K562 (cell line): Measurements from ENCODE around the gene CCDC27. TPM values are rescaled to one million over a fixed set of nuclear protein-coding genes. Genes with fewer than 3 reads are reported as not detected.
A peak's percentile ranks its signal among the peaks of the same experiment; 100 is the strongest.

Experiments used
- BMI1 ChIP-seq: fragments of 150-350 bp; IDR thresholded peaks from 2 replicates; pipeline ENCODE4 v1.6.1; 2014; ENCODE audit warnings: low read length
- DNMT1 ChIP-seq: fragments of 450-650 bp; IDR thresholded peaks from 2 replicates; pipeline ENCODE4 v1.6.1; 2016; ENCODE audit warnings: antibody characterized with exemption, mild to moderate bottlenecking
- IRF2 ChIP-seq: sonication (generic); formaldehyde crosslinking; IDR thresholded peaks from 2 replicates; pipeline ENCODE4 v1.8.1; 2022; ENCODE audit warnings: mild to moderate bottlenecking, missing genetic modification reagents
- KLF6 ChIP-seq: fragments of 250-450 bp; sonication (Bioruptor Pico); IDR thresholded peaks from 2 replicates; pipeline ENCODE4 v1.4.0; 2020; ENCODE audit warnings: mild to moderate bottlenecking, moderate library complexity, borderline replicate concordance
- RBFOX2 ChIP-seq: fragments of 200-400 bp; formaldehyde crosslinking; IDR thresholded peaks from 2 replicates; pipeline ENCODE4 v1.6.1; 2017; ENCODE audit warnings: low read depth, mild to moderate bottlenecking, low read length, moderate library complexity
- SNIP1 ChIP-seq: fragments of 450-650 bp; IDR thresholded peaks from 2 replicates; pipeline ENCODE4 v1.7.1; 2017; ENCODE audit warnings: low read depth, mild to moderate bottlenecking
- TCFL5 ChIP-seq: fragments of 250-450 bp; sonication (Bioruptor Pico); conservative IDR thresholded peaks from 2 replicates; pipeline ENCODE4 v1.6.1; 2021; ENCODE audit warnings: mild to moderate bottlenecking, moderate library complexity, matching md5 sums
- polyA plus RNA-seq, 8 experiments: library from polyadenylated mRNA; depleted of rRNA in 4 of 8; stranded (reverse) in 5 of 8; unstranded in 3 of 8; fragments of >200 nt; fragmentation: Nextera tagmentation in 2 of 8; fragmentation: Illumina TruSeq in 1 of 8; extraction: Ambion mirVana in 2 of 8; extraction: Trizol in 1 of 8; gene quantifications; 2 replicates each; pipeline versions ENCODE4 v1.2.1 to v1.2.3, GENCODE V29; 2011 to 2014; ENCODE audit warnings: inconsistent platforms in 1 of 8, missing spikeins in 1 of 8
- total RNA-seq, 7 experiments: library from RNA; depleted of rRNA in 6 of 7; stranded (reverse); fragments of >200 nt in 6 of 7; fragmentation: Illumina TruSeq in 2 of 7; extraction: Trizol in 2 of 7; gene quantifications; 2 replicates each; pipeline versions ENCODE4 v1.2.1 to v1.2.3, GENCODE V29; 2011 to 2021; ENCODE audit warnings: low replicate concordance in 1 of 7
- TF ChIP-seq, protein P1 (sequence below): sonication (generic); formaldehyde crosslinking; IDR thresholded peaks from 2 replicates; pipeline ENCODE4 v1.8.0; 2023; ENCODE audit warnings: missing genetic modification reagents, mild to moderate bottlenecking, borderline replicate concordance
- TF ChIP-seq, protein P2 (sequence below), 2 experiments: fragments of 450-650 bp; conservative IDR thresholded peaks; 2 replicates each; pipeline ENCODE4 v1.6.1; 2017; ENCODE audit warnings: mild to moderate bottlenecking in 2 of 2, moderate library complexity in 2 of 2
- TF ChIP-seq, protein P3 (sequence below): sonication (generic); formaldehyde crosslinking; IDR thresholded peaks from 2 replicates; pipeline ENCODE4 v1.9.0; 2022; ENCODE audit warnings: mild to moderate bottlenecking, missing genetic modification reagents

Gene CCDC27
- total and polyA plus RNA-seq, 9 of the 15 experiments (the other 6 are each of a cell fraction or from before 2014, with no cell fraction given) = 0.01 to 0.04 TPM; not detected in 7

DNA sequence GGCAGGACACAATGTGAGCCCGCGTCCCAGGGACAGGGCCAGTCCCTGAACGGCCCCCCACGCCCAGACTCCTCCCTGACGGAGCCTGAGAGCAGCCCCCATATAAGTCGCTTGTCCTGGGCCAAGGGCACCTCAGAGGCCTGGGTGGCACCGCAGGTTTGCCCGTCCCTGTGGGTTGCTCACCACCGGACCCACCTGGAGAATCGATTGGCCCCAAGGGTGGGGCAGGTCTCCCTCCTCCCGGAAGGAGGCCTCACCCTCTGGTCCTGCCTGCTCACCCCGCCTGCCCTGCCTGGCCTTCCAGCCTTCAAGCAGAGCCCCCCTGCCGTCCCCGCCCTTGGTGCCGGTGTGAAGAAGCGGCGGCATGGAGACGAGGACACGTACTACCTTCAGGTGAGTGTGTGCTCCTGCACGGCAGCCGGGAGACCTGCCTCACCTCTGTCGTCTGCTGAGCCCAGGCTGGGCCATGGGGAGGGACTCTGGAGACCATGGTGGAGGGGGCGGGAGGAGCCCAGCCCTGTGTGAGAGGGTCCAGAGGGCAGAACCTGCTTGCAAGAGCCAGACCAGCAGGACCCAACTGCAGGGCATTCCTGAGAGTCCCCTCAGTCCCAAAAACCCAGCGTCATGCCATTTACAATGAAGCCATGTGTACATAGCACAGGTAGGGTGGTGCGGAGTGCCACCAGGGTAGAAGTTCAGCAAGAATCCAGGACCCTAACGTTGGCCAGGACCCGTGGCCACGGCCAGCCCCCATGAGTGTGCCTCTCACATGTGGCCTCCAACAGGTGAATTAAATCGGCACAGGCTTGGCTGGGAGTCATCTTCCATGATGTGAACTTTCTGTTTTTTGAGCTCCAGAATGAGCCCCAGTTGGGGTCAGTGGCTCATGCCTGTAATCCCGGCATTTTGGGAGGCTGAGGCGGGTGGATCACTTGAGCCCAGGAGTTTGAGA lies 24.1 kb upstream of the CCDC27 start (continued):
- TF ChIP-seq, protein P1, sequence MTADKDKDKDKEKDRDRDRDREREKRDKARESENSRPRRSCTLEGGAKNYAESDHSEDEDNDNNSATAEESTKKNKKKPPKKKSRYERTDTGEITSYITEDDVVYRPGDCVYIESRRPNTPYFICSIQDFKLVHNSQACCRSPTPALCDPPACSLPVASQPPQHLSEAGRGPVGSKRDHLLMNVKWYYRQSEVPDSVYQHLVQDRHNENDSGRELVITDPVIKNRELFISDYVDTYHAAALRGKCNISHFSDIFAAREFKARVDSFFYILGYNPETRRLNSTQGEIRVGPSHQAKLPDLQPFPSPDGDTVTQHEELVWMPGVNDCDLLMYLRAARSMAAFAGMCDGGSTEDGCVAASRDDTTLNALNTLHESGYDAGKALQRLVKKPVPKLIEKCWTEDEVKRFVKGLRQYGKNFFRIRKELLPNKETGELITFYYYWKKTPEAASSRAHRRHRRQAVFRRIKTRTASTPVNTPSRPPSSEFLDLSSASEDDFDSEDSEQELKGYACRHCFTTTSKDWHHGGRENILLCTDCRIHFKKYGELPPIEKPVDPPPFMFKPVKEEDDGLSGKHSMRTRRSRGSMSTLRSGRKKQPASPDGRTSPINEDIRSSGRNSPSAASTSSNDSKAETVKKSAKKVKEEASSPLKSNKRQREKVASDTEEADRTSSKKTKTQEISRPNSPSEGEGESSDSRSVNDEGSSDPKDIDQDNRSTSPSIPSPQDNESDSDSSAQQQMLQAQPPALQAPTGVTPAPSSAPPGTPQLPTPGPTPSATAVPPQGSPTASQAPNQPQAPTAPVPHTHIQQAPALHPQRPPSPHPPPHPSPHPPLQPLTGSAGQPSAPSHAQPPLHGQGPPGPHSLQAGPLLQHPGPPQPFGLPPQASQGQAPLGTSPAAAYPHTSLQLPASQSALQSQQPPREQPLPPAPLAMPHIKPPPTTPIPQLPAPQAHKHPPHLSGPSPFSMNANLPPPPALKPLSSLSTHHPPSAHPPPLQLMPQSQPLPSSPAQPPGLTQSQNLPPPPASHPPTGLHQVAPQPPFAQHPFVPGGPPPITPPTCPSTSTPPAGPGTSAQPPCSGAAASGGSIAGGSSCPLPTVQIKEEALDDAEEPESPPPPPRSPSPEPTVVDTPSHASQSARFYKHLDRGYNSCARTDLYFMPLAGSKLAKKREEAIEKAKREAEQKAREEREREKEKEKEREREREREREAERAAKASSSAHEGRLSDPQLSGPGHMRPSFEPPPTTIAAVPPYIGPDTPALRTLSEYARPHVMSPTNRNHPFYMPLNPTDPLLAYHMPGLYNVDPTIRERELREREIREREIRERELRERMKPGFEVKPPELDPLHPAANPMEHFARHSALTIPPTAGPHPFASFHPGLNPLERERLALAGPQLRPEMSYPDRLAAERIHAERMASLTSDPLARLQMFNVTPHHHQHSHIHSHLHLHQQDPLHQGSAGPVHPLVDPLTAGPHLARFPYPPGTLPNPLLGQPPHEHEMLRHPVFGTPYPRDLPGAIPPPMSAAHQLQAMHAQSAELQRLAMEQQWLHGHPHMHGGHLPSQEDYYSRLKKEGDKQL (CRISPR knock-in tag) = no peak
- TF ChIP-seq DNMT1 (no peak), TCFL5 (no peak), RBFOX2 (0 out of 2 replicates have a peak, but pooled peaks have one; percentile 8), SNIP1 (no peak), IRF2 (no peak), KLF6 (CRISPR knock-in tag) (no peak), BMI1 (no peak)
- TF ChIP-seq, protein P2, sequence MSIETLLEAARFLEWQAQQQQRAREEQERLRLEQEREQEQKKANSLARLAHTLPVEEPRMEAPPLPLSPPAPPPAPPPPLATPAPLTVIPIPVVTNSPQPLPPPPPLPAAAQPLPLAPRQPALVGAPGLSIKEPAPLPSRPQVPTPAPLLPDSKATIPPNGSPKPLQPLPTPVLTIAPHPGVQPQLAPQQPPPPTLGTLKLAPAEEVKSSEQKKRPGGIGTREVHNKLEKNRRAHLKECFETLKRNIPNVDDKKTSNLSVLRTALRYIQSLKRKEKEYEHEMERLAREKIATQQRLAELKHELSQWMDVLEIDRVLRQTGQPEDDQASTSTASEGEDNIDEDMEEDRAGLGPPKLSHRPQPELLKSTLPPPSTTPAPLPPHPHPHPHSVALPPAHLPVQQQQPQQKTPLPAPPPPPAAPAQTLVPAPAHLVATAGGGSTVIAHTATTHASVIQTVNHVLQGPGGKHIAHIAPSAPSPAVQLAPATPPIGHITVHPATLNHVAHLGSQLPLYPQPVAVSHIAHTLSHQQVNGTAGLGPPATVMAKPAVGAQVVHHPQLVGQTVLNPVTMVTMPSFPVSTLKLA (conservative IDR thresholded peaks at IDR 0.05) = no peak
- TF ChIP-seq, protein P3, sequence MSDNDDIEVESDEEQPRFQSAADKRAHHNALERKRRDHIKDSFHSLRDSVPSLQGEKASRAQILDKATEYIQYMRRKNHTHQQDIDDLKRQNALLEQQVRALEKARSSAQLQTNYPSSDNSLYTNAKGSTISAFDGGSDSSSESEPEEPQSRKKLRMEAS = 0 out of 2 replicates have a peak, but pooled peaks have one; percentile 11
